Stomach (tissue), 9 donors: Measurements from ENCODE around the gene KRT80. TPM values are rescaled to one million over a fixed set of nuclear protein-coding genes. Genes with fewer than 3 reads are reported as not detected.

Experiments used
- DNase-seq, 2 donors: peaks; one replicate each; pipeline versions ENCODE4 v3.0.0 to v3.0.0-alpha.2; 2013 to 2019
- H3K27ac ChIP-seq, 5 donors: fragments of 200-600 bp in 4 of 5; sonication (generic) in 4 of 5; one replicate each; pipeline ENCODE4 v1.5.1; 2013 to 2019; ENCODE audit warnings: mild to moderate bottlenecking in 1 of 5, moderate library complexity in 1 of 5
- H3K27me3 ChIP-seq, 3 donors: fragments of 200-600 bp; sonication (generic); one replicate each; pipeline ENCODE4 v1.5.1; 2017 to 2019; ENCODE audit warnings: mixed run types in 1 of 3
- H3K36me3 ChIP-seq, 4 donors: fragments of 200-600 bp; sonication (generic); 1 replicate in 3 of 4; 2 replicates in 1 of 4; pipeline ENCODE4 v1.5.1; 2016 to 2019
- H3K4me1 ChIP-seq, 4 donors: fragments of 200-600 bp; sonication (generic); one replicate each; pipeline ENCODE4 v1.5.1; 2016 to 2019
- H3K4me3 ChIP-seq, 4 donors: fragments of 200-600 bp; sonication (generic) in 3 of 4; one replicate each; pipeline ENCODE4 v1.5.1; 2016 to 2019; ENCODE audit warnings: mild to moderate bottlenecking in 1 of 4
- H3K9me3 ChIP-seq, 4 donors: fragments of 200-600 bp; sonication (generic); one replicate each; pipeline ENCODE4 v1.5.1; 2016 to 2019
- CTCF ChIP-seq, 7 experiments: fragments of 450-650 bp in 4 of 7; fragments of 200-600 bp in 3 of 7; sonication (generic) in 3 of 7; IDR thresholded peaks; one replicate each; pipeline ENCODE4 v1.5.1; 2016 to 2019; ENCODE audit warnings: antibody characterized with exemption in 7 of 7, control low read depth in 2 of 7, mild to moderate bottlenecking in 1 of 7
- EP300 ChIP-seq: sonication (generic); formaldehyde crosslinking; IDR thresholded peaks from one replicate; pipeline ENCODE4 v1.6.1; 2017; ENCODE audit warnings: antibody characterized with exemption
- POLR2A ChIP-seq, 4 donors: fragments of 450-650 bp; IDR thresholded peaks; one replicate each; pipeline ENCODE4 v1.6.1; 2016; ENCODE audit warnings: antibody characterized with exemption in 4 of 4, control low read depth in 2 of 4, mild to moderate bottlenecking in 1 of 4, moderate library complexity in 1 of 4
- POLR2AphosphoS5 ChIP-seq, 3 donors: sonication (generic); formaldehyde crosslinking; IDR thresholded peaks; one replicate each; pipeline ENCODE4 v1.6.1; 2016; ENCODE audit warnings: antibody characterized with exemption in 3 of 3
- WGBS, 5 donors: extraction: QIAGEN DNeasy Blood & Tissue Kit in 3 of 5; methylation state at CpG; one replicate each; pipeline versions ENCODE4 v1.1.5 to v1.1.7; 2013 to 2018; 5-methylcytosine and 5-hydroxymethylcytosine counted together
- intact Hi-C: fragments of 100-400 bp; cut with DNase I; formaldehyde crosslinking; loops from one replicate; pipeline ENCODE4 v1.15.1; 2023; ENCODE audit warnings: low total_unique reads
- polyA plus RNA-seq, 3 donors: library from polyadenylated mRNA; stranded (reverse); fragments of 200-250 nt; gene quantifications; one replicate each; pipeline ENCODE4 v1.2.3, GENCODE V29; 2013
- total RNA-seq, 5 donors: library from RNA; depleted of rRNA; stranded (reverse); fragments of >200 nt; gene quantifications; one replicate each; pipeline versions ENCODE4 v1.1.0 to v1.2.3, GENCODE V29; 2014 to 2016
- donor health status: healthy with polysubstance abuse.
- donor health status: Bipolar disorder and iron deficiency.
- donor health status: healthy.

Gene KRT80
- total and polyA plus RNA-seq, 8 donors = 0.29 to 3.7 (median 0.45) TPM; not detected in 3

GRCh38 chr12:52144512-52145227, 47.1 kb downstream of the KRT80 start:
- Histone ChIP-seq H3K4me1 (peaks cover 31 to 51% (median 40%) of the 10 kb centered on the region in 4 donors), H3K4me3 (no peak overlapping the region), H3K9me3 (no peaks in the 10 kb centered on the region), H3K36me3 (no peaks in the 10 kb centered on the region), H3K27me3 (peaks cover 0 to 1% (median 0%) of the 10 kb centered on the region in 3 donors), H3K27ac (peak overlapping the region; percentile 16 to 92 (median 88))
- WGBS, 5 donors = 69 to 83% (median 76%) methylated on average over 13 to 16 of the region's 16 CpGs
- intact Hi-C loops = no loop called here
- TF ChIP-seq EP300 (no peak), POLR2AphosphoS5 (IDR thresholded peaks at IDR 0.05) (no peak), CTCF (IDR thresholded peaks at IDR 0.05) (no peak), POLR2A (IDR thresholded peaks at IDR 0.05) (no peak)
- DNase-seq = no peak

GRCh38 chr12:52142431-52142830, 49.4 kb downstream of the KRT80 start:
- DNase-seq = no peak
- peaks cover 0 to 22% (median 0%) of the 10 kb centered on the region in 3 donors for H3K27me3 ChIP-seq
- peaks cover 16 to 33% (median 20%) of the 10 kb centered on the region in 4 donors for H3K4me1 ChIP-seq
- H3K36me3 ChIP-seq = no peaks in the 10 kb centered on the region
- H3K4me3 ChIP-seq = no peak overlapping the region
- H3K9me3 ChIP-seq = no peaks in the 10 kb centered on the region
- H3K27ac ChIP-seq = no peak overlapping the region
- TF ChIP-seq EP300 (no peak), POLR2AphosphoS5 (IDR thresholded peaks at IDR 0.05) (no peak), CTCF (IDR thresholded peaks at IDR 0.05) (no peak), POLR2A (IDR thresholded peaks at IDR 0.05) (no peak)
- intact Hi-C loops = no loop called here
- 77 to 98% (median 88%) methylated on average over 4 to 5 of the region's 5 CpGs for WGBS, 5 donors

GRCh38 chr12:52141875-52142274, 49.9 kb downstream of the KRT80 start:
- intact Hi-C loops = no loop called here
- Histone ChIP-seq H3K27me3 (peaks cover 0 to 22% (median 0%) of the 10 kb centered on the region in 3 donors), H3K27ac (no peak overlapping the region), H3K4me3 (no peak overlapping the region), H3K9me3 (no peaks in the 10 kb centered on the region), H3K4me1 (peaks cover 10 to 27% (median 14%) of the 10 kb centered on the region in 4 donors), H3K36me3 (no peaks in the 10 kb centered on the region)
- no peak for TF ChIP-seq POLR2A (IDR thresholded peaks at IDR 0.05)
- no peak for TF ChIP-seq EP300
- no peak for TF ChIP-seq POLR2AphosphoS5 (IDR thresholded peaks at IDR 0.05)
- no peak for TF ChIP-seq CTCF (IDR thresholded peaks at IDR 0.05)
- 87 to 94% (median 90%) methylated on average over 8 of the region's 8 CpGs for WGBS, 5 donors
- DNase-seq = no peak

- 92 to 97% (median 93%) methylated on average over 4 of the region's 4 CpGs for WGBS, 5 donors
- Histone ChIP-seq H3K9me3 (no peaks in the 10 kb centered on the region), H3K27me3 (peaks cover 0 to 22% (median 0%) of the 10 kb centered on the region in 3 donors), H3K27ac (no peak overlapping the region), H3K4me3 (no peak overlapping the region), H3K4me1 (peaks cover 4 to 21% (median 9%) of the 10 kb centered on the region in 4 donors), H3K36me3 (no peaks in the 10 kb centered on the region)
- TF ChIP-seq EP300 (no peak), POLR2A (IDR thresholded peaks at IDR 0.05) (no peak)
- DNase-seq = peak in 1 of 2 donors; percentile 4
- intact Hi-C loops = no loop called here
These were observed 50.5 kb downstream of the KRT80 start for GRCh38 chr12:52141306-52141705.

- no peaks in the 10 kb centered on the region for H3K9me3 ChIP-seq
- no peak overlapping the region for H3K27ac ChIP-seq
- 8 to 22% (median 15%) methylated on average over 5 of the region's 5 CpGs for WGBS, 5 donors
- TF ChIP-seq CTCF (IDR thresholded peaks at IDR 0.05) (peak in 5 of 7 experiments; percentile 46 to 76 (median 61)), POLR2A (IDR thresholded peaks at IDR 0.05) (no peak), EP300 (no peak)
- DNase-seq = peak; percentile 70 to 72
- no peaks in the 10 kb centered on the region for H3K36me3 ChIP-seq
- peaks cover 0 to 22% (median 0%) of the 10 kb centered on the region in 3 donors for H3K27me3 ChIP-seq
- H3K4me3 ChIP-seq = no peak overlapping the region
- peaks cover 0 to 9% (median under 1%) of the 10 kb centered on the region in 4 donors for H3K4me1 ChIP-seq
- intact Hi-C loops = no loop called here
These were observed 52.2 kb downstream of the KRT80 start for GRCh38 chr12:52139579-52140062.
